8988T (cell line): ENCODE measurements around the gene TM2D3.

Source experiments
- DNase-seq: peaks from one replicate; pipeline ENCODE4 v3.0.0; 2011

The TM2D3 gene

DNA sequence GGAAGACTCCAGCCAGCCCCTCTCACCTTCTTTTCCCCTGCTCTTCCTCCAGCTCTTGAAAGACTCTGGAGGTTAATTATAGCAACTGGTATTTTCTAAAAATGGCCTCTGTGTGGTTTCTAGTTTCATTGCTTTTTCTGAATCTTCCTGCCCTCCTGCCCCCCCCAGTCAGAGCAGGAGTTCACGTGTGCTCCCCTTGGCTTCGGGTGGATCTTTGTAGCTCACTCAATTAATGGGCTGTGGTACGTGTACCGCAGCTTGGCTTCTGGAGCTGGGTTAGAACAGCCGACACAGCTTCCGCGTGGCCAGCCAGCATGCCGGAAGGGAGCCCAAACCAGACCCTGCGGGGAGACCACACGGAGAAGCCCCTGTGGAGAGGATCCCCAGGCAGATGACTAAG, 31.5 kb downstream of the TM2D3 start:
- DNase-seq, result no peak

GRCh38 chr15:101619615-101619865, 32.6 kb downstream of the TM2D3 start:
- DNase-seq, result no peak

GRCh38 chr15:101618851-101619614, 33.1 kb downstream of the TM2D3 start:
- DNase-seq, result no peak

GRCh38 chr15:101618076-101618475, 34.1 kb downstream of the TM2D3 start:
- no peak for DNase-seq

GRCh38 chr15:101617390-101617965, 34.7 kb downstream of the TM2D3 start:
- DNase-seq, result no peak

DNA sequence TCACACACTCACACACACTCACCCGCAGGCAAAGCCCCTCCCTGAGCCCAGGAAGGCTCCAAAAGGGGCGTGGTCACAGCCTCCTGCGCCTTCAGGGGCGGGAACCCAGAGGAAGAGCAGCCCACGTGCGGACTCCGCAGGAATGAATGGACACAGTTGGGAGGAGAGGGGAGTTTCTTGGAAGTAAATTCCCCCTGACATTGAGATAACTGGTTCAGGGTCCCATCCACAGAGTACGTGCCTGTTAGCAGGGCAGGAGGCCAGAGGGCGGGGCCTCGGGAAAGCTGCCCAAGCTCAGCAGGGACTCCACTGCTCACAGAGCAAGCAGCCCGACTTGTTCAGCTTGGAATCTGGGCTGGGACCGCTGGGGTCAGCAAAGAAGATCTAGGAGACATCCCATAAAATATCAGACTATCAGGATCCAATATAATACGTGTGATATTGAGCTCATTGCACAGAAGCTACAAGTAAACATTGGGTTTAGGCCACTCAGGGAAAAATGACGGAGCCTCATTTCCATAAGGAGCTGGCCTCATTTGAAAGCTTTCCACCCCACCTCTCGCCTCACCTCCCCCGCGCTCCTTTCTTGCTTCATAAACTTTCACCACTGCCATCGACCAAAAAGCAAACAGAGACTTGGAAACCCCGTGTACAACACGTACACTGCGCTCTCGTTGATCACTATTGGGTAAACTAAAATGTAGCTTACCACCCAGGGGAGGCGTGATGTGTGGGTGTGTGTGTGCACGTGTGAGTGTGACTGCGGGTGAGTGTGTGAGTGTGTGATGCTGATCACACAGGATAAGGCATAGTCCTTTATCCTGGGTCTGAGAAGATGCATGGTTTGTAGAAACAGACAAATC, 36.0 kb downstream of the TM2D3 start:
- no peak for DNase-seq

- DNase-seq, result no peak
Measured at GRCh38 chr15:101615414-101615985, 36.7 kb downstream of the TM2D3 start.

DNA sequence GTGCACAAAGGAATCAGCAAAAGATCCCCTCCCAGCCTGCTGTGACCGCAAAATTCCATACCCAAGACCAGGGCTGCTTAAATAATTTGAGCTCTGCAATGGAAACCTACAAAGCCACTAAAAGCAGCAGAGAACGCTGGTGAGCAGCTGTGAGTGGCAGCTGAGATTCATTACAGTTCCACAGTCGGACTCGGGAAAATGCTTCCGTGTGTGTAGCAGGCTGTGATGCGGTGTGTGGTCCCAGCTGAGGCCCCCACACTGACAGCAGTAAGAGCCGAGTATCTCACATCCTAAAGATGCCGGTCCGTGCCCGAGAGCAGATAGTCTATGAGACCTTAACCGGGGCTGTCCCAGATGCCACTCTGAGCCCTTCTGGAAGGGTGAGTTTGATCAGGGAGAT, 37.4 kb downstream of the TM2D3 start:
- no peak for DNase-seq

- DNase-seq, result no peak
Measured at GRCh38 chr15:101614001-101614585, 38.1 kb downstream of the TM2D3 start.

GRCh38 chr15:101613130-101614000, 38.8 kb downstream of the TM2D3 start:
- DNase-seq, result no peak

- DNase-seq, result no peak
Measured at GRCh38 chr15:101612676-101613075, 39.5 kb downstream of the TM2D3 start.

- no peak for DNase-seq
Measured at GRCh38 chr15:101611580-101612299, 40.4 kb downstream of the TM2D3 start.

DNA sequence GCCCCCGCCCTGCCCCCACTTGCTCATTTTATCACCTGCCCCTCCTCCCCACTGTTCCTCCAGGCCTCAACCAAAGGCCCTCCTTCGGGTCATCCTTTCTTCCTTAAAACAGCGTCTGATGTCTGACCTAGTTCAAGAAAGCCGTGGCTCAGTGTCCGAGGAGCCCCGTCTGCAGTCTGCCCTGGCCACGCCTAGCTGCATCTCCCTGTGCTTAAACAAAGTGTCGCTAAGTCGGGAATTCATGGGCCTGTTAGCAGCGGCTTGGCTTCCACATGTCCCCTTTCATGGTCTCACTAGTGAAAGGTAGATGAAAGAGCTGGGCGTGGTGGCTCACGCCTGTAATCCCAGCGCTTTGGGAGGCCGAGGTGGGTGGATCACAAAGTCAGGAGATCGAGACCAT, 41.2 kb downstream of the TM2D3 start:
- DNase-seq, result no peak

DNA sequence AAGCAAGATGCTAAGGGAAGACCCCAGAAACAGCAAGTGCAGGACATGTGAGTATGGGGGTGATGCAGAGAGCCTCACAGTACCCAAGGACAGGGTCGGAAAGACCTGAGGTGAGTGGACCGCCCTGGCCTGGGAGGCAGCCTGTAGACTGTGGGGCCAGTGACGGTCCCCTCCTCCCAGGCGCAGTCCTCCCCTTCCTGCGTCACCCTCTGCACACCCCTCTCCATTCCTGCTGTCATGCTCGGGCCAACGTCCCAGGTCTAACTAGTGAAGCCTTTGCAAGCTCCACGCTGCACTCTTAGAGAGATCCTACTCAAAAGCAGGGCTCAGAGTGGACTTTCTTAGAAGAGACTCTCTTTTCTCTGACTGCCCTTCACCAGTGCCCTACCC, 41.6 kb downstream of the TM2D3 start:
- DNase-seq, result no peak

DNA sequence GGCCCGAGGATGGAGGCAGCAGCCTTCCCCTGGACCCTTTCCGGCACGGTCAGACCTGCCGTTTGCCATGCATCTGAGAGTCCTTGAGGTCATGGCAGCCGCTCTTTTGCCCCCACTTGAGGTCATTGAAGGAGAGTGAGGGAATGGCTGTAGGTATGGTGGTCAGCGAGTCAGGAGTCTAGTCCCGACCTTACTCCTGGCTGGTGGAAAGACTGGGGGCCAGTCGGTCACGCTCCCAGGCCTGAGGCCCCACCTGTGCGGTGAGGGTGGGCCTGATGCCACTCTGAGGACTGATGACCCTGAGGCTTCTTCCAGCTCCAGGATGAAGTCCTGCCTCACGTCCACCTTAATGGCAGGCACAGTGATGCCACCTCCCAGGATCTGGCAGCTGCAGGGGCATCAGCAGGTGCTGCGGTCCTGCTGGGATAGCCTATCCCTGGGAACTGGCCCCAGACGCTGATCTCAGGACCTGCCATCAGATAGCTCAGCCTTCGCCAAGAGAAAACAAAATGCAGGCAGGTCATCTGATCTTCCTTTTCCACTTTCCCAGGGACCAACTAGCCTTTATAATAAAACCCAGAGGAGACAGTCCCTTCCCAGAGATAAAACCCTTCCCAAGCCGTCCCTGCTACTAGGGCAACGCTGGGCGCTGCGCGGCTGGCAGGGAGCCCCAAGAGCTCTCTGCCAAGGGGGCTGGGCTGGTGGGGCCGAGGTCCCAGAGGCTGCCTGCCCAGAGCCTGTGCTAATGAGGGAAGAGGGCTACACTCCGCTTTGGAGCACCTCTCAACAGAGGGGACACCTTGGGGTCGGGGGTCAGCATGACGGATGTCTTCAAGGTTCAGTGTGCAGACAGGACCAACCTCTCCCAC, 42.2 kb downstream of the TM2D3 start:
- no peak for DNase-seq

- no peak for DNase-seq
Measured at GRCh38 chr15:101608201-101608600, 44.0 kb downstream of the TM2D3 start.

- DNase-seq, result no peak
Measured at GRCh38 chr15:101607108-101607507, 45.1 kb downstream of the TM2D3 start.

GRCh38 chr15:101604124-101604874, 47.9 kb downstream of the TM2D3 start:
- DNase-seq, result no peak

- no peak for DNase-seq
Measured at GRCh38 chr15:101602801-101603200, 49.4 kb downstream of the TM2D3 start.

- no peak for DNase-seq
Measured at GRCh38 chr15:101600035-101600434, 52.1 kb downstream of the TM2D3 start.
